Kasumi-1 (cell line): ENCODE measurements around the gene ISOC1.

Source experiments
- DNase-seq, 2 experiments: peaks; one replicate each; lab custom pipeline; 2025; lab: John Stamatoyannopoulos, UW

ISOC1 gene

GRCh38 chr5:129125819-129126218 lies 31.3 kb downstream of the ISOC1 start:
- peak in 1 of 2 experiments; percentile 10 for DNase-seq

DNA sequence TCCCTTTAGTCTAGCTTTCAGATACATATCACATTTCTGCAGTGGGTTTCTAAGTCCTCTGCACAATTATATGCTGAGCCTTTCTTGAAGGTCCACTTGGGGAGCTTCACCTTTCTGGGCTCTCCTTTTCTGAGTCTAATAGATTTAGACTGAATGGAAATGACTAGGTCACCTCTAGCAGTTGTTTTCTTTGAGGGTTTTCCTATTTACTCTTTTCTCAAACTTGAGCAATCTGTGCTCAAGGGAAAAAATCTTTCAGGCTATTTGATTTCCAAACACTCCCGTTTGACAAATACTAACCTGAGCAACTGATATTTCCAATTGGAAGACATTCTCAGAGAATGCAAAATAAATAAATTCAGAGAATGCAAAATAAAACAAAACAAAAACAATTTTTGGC lies 39.0 kb downstream of the ISOC1 start:
- DNase-seq = no peak

- peak; percentile 4 to 19 for DNase-seq
These were observed 41.1 kb downstream of the ISOC1 start for GRCh38 chr5:129135633-129136032.

DNA sequence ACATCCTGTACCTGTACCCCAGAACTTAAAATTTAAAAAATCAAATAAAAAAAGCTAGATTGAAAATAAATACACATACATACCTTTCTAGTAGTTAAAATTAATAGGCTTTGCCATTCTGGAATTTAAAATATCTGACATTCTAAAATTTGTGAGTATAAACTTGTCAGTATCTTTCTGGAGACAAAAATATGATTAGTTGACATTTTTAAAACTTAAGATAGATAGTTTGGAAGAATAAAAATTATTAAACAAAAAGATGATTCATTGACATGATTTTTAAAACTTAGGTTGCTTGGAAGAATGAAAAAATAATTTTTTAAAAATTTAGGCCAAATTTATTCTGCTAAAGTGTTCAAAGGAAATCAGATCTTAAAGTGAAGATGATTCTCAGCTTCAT lies 43.1 kb downstream of the ISOC1 start:
- DNase-seq = no peak

DNA sequence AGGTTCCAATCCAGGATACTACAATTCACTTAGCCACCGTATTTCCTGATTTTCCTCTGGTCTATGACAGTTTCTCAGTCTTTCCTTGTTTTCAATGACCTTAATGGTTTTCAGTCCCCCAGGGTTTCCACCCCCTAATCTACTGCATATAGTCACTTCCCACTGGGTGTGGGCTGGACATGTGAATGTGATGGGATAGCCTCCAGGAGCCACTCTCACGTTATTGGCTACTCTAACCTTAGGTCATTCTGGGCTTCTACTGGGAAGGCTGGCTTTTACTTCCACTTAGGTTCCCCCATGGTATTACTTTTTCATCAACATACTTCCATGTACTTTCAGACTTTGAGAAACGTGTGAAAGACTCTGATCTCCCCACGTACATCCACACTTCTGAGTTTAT lies 46.5 kb downstream of the ISOC1 start:
- no peak for DNase-seq

GRCh38 chr5:129141696-129142095 lies 47.1 kb downstream of the ISOC1 start:
- no peak for DNase-seq

DNA sequence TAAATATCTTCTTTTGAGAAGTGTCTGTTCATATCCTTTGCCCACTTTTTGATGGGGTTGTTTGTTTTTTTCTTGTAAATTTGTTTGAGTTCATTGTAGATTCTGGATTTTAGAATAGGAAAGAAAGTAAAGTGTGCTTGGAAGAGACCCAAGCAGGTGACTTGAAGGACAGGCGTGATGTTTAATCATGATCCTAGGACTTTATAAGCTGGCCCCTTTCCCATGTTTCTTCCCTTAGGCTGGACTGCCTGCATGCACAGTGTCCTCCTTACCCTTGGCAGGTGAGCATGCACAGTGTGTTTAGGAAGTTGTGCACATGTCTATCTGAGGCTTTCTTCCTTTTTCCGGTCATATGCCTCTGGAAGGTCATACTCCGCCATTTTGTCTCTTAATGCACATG lies 61.3 kb downstream of the ISOC1 start:
- DNase-seq = no peak

DNA sequence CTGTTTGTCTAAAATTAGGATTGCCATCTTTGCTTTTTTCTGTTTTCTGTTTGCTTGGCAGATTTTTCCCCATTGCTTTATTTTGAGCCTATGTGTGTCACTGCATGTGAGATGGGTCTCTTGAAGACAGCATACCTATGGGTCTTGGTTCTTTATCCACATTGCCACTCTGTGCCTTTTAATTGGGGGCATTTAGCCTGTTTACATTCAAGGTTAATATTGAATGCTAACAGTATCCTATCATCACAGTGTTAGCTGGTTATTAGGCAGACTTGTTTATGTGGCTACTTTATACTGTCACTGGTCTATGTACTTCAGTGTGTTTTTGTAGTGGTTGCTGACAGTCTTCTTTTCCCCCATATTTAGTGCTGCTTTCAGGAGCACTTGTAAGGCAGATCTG lies 67.3 kb downstream of the ISOC1 start:
- no peak for DNase-seq
